Neural crest cell (in vitro differentiated cells): Measurements from ENCODE around the gene NTPCR. TPM values are rescaled to one million over a fixed set of nuclear protein-coding genes. Genes with fewer than 3 reads are reported as not detected.
A peak's percentile ranks its signal among the peaks of the same experiment; 100 is the strongest.

Experiments
- DNase-seq: peaks from one replicate; pipeline ENCODE4 v3.0.0; 2021; ENCODE audit warnings: low read depth, mixed read lengths, low spot score
- H3K27ac Mint-ChIP-seq: one replicate; pipeline ENCODE4 v1.8.0; 2021; ENCODE audit warnings: mild to moderate bottlenecking, mixed read lengths; ENCODE audit not compliant: unreplicated experiment
- H3K27me3 Mint-ChIP-seq: 2 replicates; pipeline ENCODE4 v1.8.0; 2021; ENCODE audit warnings: low read depth, mild to moderate bottlenecking, mixed read lengths
- H3K36me3 Mint-ChIP-seq: 2 replicates; pipeline ENCODE4 v1.8.0; 2021; ENCODE audit warnings: low read depth, mild to moderate bottlenecking, mixed read lengths
- H3K4me1 Mint-ChIP-seq: 2 replicates; pipeline ENCODE4 v1.8.0; 2021; ENCODE audit warnings: mixed read lengths
- H3K4me3 Mint-ChIP-seq: one replicate; pipeline ENCODE4 v1.8.0; 2021; ENCODE audit warnings: mild to moderate bottlenecking, mixed read lengths
- H3K9me3 Mint-ChIP-seq: 2 replicates; pipeline ENCODE4 v1.8.0; 2021; ENCODE audit warnings: mixed read lengths
- total RNA-seq: library from RNA; stranded (reverse); gene quantifications from 2 replicates; pipeline ENCODE4 v1.2.1, GENCODE V29; 2021
- TF ChIP-seq, protein P1 (sequence below): fragments of 200-600 bp; sonication (generic); conservative IDR thresholded peaks from 2 replicates; pipeline ENCODE4 v1.5.0; 2021; ENCODE audit warnings: antibody characterized with exemption, mild to moderate bottlenecking

The NTPCR gene
- total RNA-seq, 1 donor from 2014 or later = 55.5 TPM

DNA sequence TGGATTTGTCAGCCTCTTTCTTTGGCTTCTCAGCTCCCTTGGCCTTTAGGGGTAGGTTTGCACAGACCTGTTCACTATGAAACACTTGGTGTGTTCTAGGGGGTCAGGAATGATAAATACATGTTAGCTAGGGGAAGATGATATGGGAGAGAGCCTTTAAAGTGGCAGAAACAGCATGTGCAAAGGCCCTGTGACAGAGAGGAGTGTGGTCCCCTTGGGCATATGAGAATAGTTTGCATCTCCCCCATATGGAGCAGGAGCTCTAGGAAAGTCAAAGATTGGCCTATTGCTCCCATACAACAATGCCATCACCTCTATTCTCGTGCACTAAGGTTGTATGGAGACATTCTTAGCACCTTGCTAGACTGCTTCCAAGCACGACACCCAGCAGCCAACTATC lies 10.7 kb upstream of the NTPCR start:
- H3K27ac Mint-ChIP-seq = no peak overlapping the region
- no peaks in the 10 kb centered on the region for H3K27me3 Mint-ChIP-seq
- TF ChIP-seq, protein P1, sequence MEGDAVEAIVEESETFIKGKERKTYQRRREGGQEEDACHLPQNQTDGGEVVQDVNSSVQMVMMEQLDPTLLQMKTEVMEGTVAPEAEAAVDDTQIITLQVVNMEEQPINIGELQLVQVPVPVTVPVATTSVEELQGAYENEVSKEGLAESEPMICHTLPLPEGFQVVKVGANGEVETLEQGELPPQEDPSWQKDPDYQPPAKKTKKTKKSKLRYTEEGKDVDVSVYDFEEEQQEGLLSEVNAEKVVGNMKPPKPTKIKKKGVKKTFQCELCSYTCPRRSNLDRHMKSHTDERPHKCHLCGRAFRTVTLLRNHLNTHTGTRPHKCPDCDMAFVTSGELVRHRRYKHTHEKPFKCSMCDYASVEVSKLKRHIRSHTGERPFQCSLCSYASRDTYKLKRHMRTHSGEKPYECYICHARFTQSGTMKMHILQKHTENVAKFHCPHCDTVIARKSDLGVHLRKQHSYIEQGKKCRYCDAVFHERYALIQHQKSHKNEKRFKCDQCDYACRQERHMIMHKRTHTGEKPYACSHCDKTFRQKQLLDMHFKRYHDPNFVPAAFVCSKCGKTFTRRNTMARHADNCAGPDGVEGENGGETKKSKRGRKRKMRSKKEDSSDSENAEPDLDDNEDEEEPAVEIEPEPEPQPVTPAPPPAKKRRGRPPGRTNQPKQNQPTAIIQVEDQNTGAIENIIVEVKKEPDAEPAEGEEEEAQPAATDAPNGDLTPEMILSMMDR = no peak
- peaks cover 2% of the 10 kb centered on the region for H3K9me3 Mint-ChIP-seq
- peaks cover 15% of the 10 kb centered on the region for H3K4me1 Mint-ChIP-seq
- no peak overlapping the region for H3K4me3 Mint-ChIP-seq
- peaks cover 2% of the 10 kb centered on the region for H3K36me3 Mint-ChIP-seq
- DNase-seq = no peak

- no peak for DNase-seq
- Mint-ChIP-seq H3K4me3 (no peak overlapping the region), H3K36me3 (peaks cover 2% of the 10 kb centered on the region), H3K27me3 (no peaks in the 10 kb centered on the region), H3K9me3 (peaks cover 2% of the 10 kb centered on the region), H3K4me1 (peaks cover 15% of the 10 kb centered on the region), H3K27ac (no peak overlapping the region)
- TF ChIP-seq, protein P1 = no peak
These were observed 10.1 kb upstream of the NTPCR start for GRCh38 chr1:232940262-232940661.

GRCh38 chr1:232942413-232943294 lies 7.8 kb upstream of the NTPCR start:
- Mint-ChIP-seq H3K4me1 (peaks cover 10% of the 10 kb centered on the region), H3K27ac (no peak overlapping the region), H3K36me3 (no peaks in the 10 kb centered on the region), H3K9me3 (no peaks in the 10 kb centered on the region), H3K4me3 (no peak overlapping the region), H3K27me3 (no peaks in the 10 kb centered on the region)
- TF ChIP-seq, protein P1 = no peak
- no peak for DNase-seq

DNA sequence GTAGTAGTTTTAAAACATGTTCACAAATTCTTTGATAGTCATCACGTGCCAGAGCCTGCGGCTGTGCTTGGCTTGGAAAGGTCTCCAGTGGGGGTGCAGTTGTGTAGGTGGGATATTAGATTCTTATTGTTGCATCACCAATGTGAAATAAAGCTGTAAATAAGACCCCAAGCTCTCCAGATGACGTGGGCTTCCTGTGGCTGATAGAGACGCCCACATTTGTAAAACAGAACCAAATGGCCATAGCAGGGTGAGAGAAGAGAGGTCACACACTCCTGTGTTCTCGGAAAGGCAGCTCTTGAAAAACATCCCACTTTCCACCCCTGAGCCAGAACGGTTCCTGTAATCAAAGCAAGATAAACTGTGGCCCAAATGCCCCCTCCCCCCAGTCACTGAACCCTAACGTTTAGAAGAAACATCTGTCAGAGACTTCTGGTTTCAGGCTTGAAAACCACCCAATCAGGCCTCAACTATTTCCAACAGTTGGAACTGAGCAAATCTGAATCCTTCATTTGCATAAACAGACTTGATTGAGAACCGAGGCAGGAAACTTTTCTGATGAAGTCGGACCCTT lies 6.6 kb upstream of the NTPCR start:
- Mint-ChIP-seq H3K27me3 (no peaks in the 10 kb centered on the region), H3K36me3 (no peaks in the 10 kb centered on the region), H3K27ac (peak overlapping the region; percentile 43), H3K9me3 (no peaks in the 10 kb centered on the region), H3K4me1 (peaks cover 5% of the 10 kb centered on the region), H3K4me3 (no peak overlapping the region)
- TF ChIP-seq, protein P1 = no peak
- no peak for DNase-seq

DNA sequence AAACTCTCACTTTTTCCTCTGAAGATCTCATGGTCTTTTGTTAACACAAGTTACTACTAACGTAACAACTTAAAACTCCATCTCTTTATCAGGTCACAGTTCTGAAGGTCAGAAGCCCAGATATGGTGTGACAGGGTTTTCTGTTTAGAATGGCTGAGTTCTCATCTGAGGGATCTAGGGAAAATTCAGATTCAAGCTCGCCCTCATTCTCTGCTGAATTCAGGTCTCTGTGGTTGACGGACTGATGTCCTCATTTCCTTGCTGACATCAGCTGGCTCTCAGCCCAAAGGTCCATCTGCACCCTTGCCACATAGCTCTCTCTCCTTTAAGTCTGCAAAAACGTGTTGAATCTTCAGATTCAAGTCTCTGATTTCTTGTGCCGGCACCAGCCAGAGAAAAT lies 6.1 kb upstream of the NTPCR start:
- H3K4me1 Mint-ChIP-seq = peaks cover 10% of the 10 kb centered on the region
- TF ChIP-seq, protein P1 = no peak
- H3K27me3 Mint-ChIP-seq = no peaks in the 10 kb centered on the region
- H3K27ac Mint-ChIP-seq = no peak overlapping the region
- no peaks in the 10 kb centered on the region for H3K36me3 Mint-ChIP-seq
- no peak overlapping the region for H3K4me3 Mint-ChIP-seq
- no peak for DNase-seq
- H3K9me3 Mint-ChIP-seq = no peaks in the 10 kb centered on the region
